Mammary epithelial cell (primary cell): ENCODE data around the gene AQR.

Experiments
- CTCF ChIP-seq, 2 donors: IDR thresholded peaks in 1 of 2; conservative IDR thresholded peaks in 1 of 2; 2 replicates each; pipeline ENCODE4 v1.5.1; 2011 to 2012; ENCODE audit warnings: inconsistent platforms in 2 of 2, low read length in 2 of 2, mild to moderate bottlenecking in 2 of 2, control low read depth in 1 of 2, low read depth in 1 of 2; ENCODE audit not compliant: insufficient read depth in 1 of 2; ENCODE audit errors: extremely low read depth in 1 of 2
- EZH2 ChIP-seq: IDR thresholded peaks from 2 replicates; pipeline ENCODE4 v1.6.1; 2012; ENCODE audit warnings: low read length, inconsistent platforms, borderline replicate concordance

GRCh38 chr15:35013370-35013769 lies 43.8 kb upstream of the AQR start:
- TF ChIP-seq CTCF (conservative IDR thresholded peaks at IDR 0.05 in 1 of 2, IDR thresholded peaks at IDR 0.05 in 1 of 2; ENCODE audit: extremely low read depth in 1 of 2, insufficient read depth in 1 of 2, low read depth in 1 of 2, low read length in 2 of 2) (no peak), EZH2 (no peak)
